K562 (cell line): Measurements from ENCODE around the gene SPATS2L. TPM values are rescaled to one million over a fixed set of nuclear protein-coding genes. Genes with fewer than 3 reads are reported as not detected.

ENCODE experiments used
- ATAC-seq: fragments of 200-7000 bp; cut with Tn5 transposase; 3 replicates; pipeline ENCODE4 v1.9.1; 2020; ENCODE audit warnings: moderate library complexity
- BruUV-seq: library from RNA; stranded (reverse); fragments of 400-500 nt; replicated peaks from 2 replicates; lab custom pipeline; 2021; lab: Mats Ljungman, UMichigan
- CTCF ChIA-PET: fragments of 300-600 bp; formaldehyde crosslinking; extraction: SDS; loops from one replicate; lab custom pipeline; 2021; ENCODE audit warnings: low intra/inter-chr PET ratio; lab: Yijun Ruan, JAX
- POLR2A ChIA-PET: fragments of 300-600, 350-650 bp; sonication (Branson Sonifier 250); formaldehyde crosslinking; extraction: SDS; loops from one replicate; lab custom pipeline; 2021; ENCODE audit warnings: antibody characterized with exemption, inconsistent platforms; lab: Yijun Ruan, JAX
- DNase-seq, 4 experiments: peaks; one replicate each; pipeline versions ENCODE4 v3.0.0 to v3.0.0-alpha.2; 2011 to 2018; ENCODE audit warnings: low spot score in 3 of 4, mixed read lengths in 3 of 4; ENCODE audit errors: extremely low read depth in 1 of 4
- FAIRE-seq: peaks from 2 replicates; lab custom pipeline; 2011; peaks lifted over from hg19 to GRCh38; lab: Jason Lieb, UNC
- H2AFZ ChIP-seq: 2 replicates; pipeline ENCODE4 v1.6.0; 2011; ENCODE audit warnings: low read depth, low read length, control low read depth, inconsistent platforms
- H3K27ac ChIP-seq: fragments of 200-600 bp; 3 replicates; pipeline ENCODE4 v1.8.0; 2011; ENCODE audit warnings: low read depth, mild to moderate bottlenecking, control low read depth, inconsistent platforms, low read length, moderate library complexity, mixed read lengths; ENCODE audit errors: extremely low read depth
- H3K27me3 ChIP-seq, 2 experiments: fragments of 300-600 bp in 1 of 2; 2 replicates in 1 of 2; 3 replicates in 1 of 2; pipeline versions ENCODE4 v1.6.0 to v1.8.0; 2011; ENCODE audit warnings: inconsistent platforms in 2 of 2, low read length in 2 of 2, mild to moderate bottlenecking in 1 of 2, mixed read lengths in 1 of 2, moderate library complexity in 1 of 2; ENCODE audit not compliant: control insufficient read depth in 2 of 2, insufficient read depth in 2 of 2
- H3K36me3 ChIP-seq: fragments of 300-600 bp; 3 replicates; pipeline ENCODE4 v1.8.0; 2011; ENCODE audit warnings: mild to moderate bottlenecking, low read length, inconsistent platforms; ENCODE audit not compliant: control insufficient read depth, insufficient read depth
- H3K4me1 ChIP-seq, 2 experiments: fragments of 200-600 bp in 1 of 2; replicated peaks in 1 of 2; 2 replicates in 1 of 2; 3 replicates in 1 of 2; pipeline versions ENCODE4 v1.5.1 to v1.8.0; 2011; ENCODE audit warnings: inconsistent platforms in 2 of 2, low read length in 2 of 2, mild to moderate bottlenecking in 1 of 2, mixed read lengths in 1 of 2, moderate library complexity in 1 of 2; ENCODE audit not compliant: control insufficient read depth in 2 of 2, insufficient read depth in 2 of 2
- H3K4me2 ChIP-seq: 2 replicates; pipeline ENCODE4 v1.6.1; 2011; ENCODE audit warnings: low read length, control low read depth, inconsistent platforms, mixed read lengths; ENCODE audit not compliant: insufficient read depth
- H3K4me3 ChIP-seq: fragments of 200-600 bp; sonication (generic), shearing (Covaris generic); 2 replicates; pipeline ENCODE4 v1.5.1; 2016; ENCODE audit warnings: control low read depth, inconsistent platforms
- H3K79me2 ChIP-seq: fragments of 200-600 bp; 3 replicates; pipeline ENCODE4 v1.8.0; 2011; ENCODE audit warnings: low read length, inconsistent platforms; ENCODE audit not compliant: control insufficient read depth, insufficient read depth
- H3K9ac ChIP-seq, 2 experiments: 2 replicates each; pipeline versions ENCODE4 v1.6.0 to v1.6.1; 2011; ENCODE audit warnings: low read depth in 2 of 2, low read length in 2 of 2, control low read depth in 1 of 2, inconsistent platforms in 1 of 2, mild to moderate bottlenecking in 1 of 2, mixed read lengths in 1 of 2; ENCODE audit not compliant: insufficient read depth in 1 of 2
- H3K9me1 ChIP-seq: one replicate; pipeline ENCODE4 v1.6.0; 2011; ENCODE audit warnings: inconsistent platforms, mild to moderate bottlenecking, low read length, moderate library complexity; ENCODE audit not compliant: control insufficient read depth, insufficient read depth
- H3K9me3 ChIP-seq: replicated peaks from 2 replicates; pipeline ENCODE4 v1.5.1; 2011; ENCODE audit warnings: low read depth, low read length, inconsistent platforms; ENCODE audit not compliant: control insufficient read depth, insufficient read depth
- H4K20me1 ChIP-seq: replicated peaks from 2 replicates; pipeline ENCODE4 v1.6.1; 2011; ENCODE audit warnings: low read length, inconsistent platforms, mixed read lengths; ENCODE audit not compliant: control insufficient read depth, insufficient read depth
- ARID2 ChIP-seq: fragments of 450-650 bp; IDR thresholded peaks from 2 replicates; pipeline ENCODE4 v1.6.1; 2017; ENCODE audit warnings: antibody characterized with exemption, mild to moderate bottlenecking
- ATF1 ChIP-seq, 2 experiments: fragments of 450-650 bp in 1 of 2; IDR thresholded peaks; 2 replicates each; pipeline ENCODE4 v1.6.1; 2016; ENCODE audit warnings: missing compliant biosample characterization in 1 of 2, missing genetic modification characterization in 1 of 2
- CREBBP ChIP-seq: IDR thresholded peaks from one replicate; pipeline ENCODE4 v1.6.1; 2012; ENCODE audit warnings: low read depth, mild to moderate bottlenecking, control low read depth, inconsistent platforms, low read length
- ELF4 ChIP-seq: fragments of 450-650 bp; formaldehyde crosslinking; IDR thresholded peaks from 2 replicates; pipeline ENCODE4 v1.4.0; 2022; ENCODE audit warnings: missing genetic modification characterization
- MXI1 ChIP-seq: IDR thresholded peaks from 2 replicates; pipeline ENCODE4 v1.6.1; 2011; ENCODE audit warnings: low read depth, mild to moderate bottlenecking, improper control_type of control experiment, low read length
- SAP30 ChIP-seq: fragments of 200-600 bp; sonication (generic); IDR thresholded peaks from 2 replicates; pipeline ENCODE4 v1.6.1; 2012; ENCODE audit warnings: borderline replicate concordance, low read depth, mild to moderate bottlenecking, moderate library complexity, low read length, control low read depth, inconsistent platforms; ENCODE audit not compliant: insufficient read depth, poor library complexity, severe bottlenecking
- SMARCA5 ChIP-seq: fragments of 450-650 bp; IDR thresholded peaks from 2 replicates; pipeline ENCODE4 v1.6.1; 2016
- TFAM ChIP-seq: fragments of 250-450 bp; sonication (Bioruptor Pico); conservative IDR thresholded peaks from 2 replicates; pipeline ENCODE4 v1.5.0; 2021; ENCODE audit warnings: mild to moderate bottlenecking, moderate library complexity
- ZNF143 ChIP-seq: sonication (generic); formaldehyde crosslinking; IDR thresholded peaks from 2 replicates; pipeline ENCODE4 v1.9.0; 2022; ENCODE audit warnings: mild to moderate bottlenecking, missing genetic modification reagents
- ZNF311 ChIP-seq: fragments of 250-450 bp; sonication (Bioruptor Pico); IDR thresholded peaks from 2 replicates; pipeline ENCODE4 v1.4.0; 2020; ENCODE audit warnings: mild to moderate bottlenecking, moderate library complexity
- WGBS: fragments of 100-300 bp; shearing (Covaris generic); methylation state at CpG from one replicate; pipeline ENCODE4 v1.1.6; 2016; ENCODE audit warnings: low coverage, mixed read lengths; ENCODE audit not compliant: insufficient coverage; ENCODE audit errors: missing lambda C conversion rate; 5-methylcytosine and 5-hydroxymethylcytosine counted together
- in situ Hi-C: fragments of 300-500 bp; cut with MboI; formaldehyde crosslinking; loops from 4 replicates; pipeline ENCODE4 v1.15.0; 2018; ENCODE audit warnings: inconsistent platforms, mixed read lengths
- intact Hi-C: fragments of 100-400 bp; cut with micrococcal nuclease; formaldehyde crosslinking; loops from 2 replicates; pipeline ENCODE4 v1.14.2; 2022
- polyA plus RNA-seq, 8 experiments: library from polyadenylated mRNA; depleted of rRNA in 4 of 8; stranded (reverse) in 5 of 8; unstranded in 3 of 8; fragments of >200 nt; fragmentation: Nextera tagmentation in 2 of 8; fragmentation: Illumina TruSeq in 1 of 8; extraction: Ambion mirVana in 2 of 8; extraction: Trizol in 1 of 8; gene quantifications; 2 replicates each; pipeline versions ENCODE4 v1.2.1 to v1.2.3, GENCODE V29; 2011 to 2014; ENCODE audit warnings: inconsistent platforms in 1 of 8, missing spikeins in 1 of 8
- total RNA-seq, 7 experiments: library from RNA; depleted of rRNA in 6 of 7; stranded (reverse); fragments of >200 nt in 6 of 7; fragmentation: Illumina TruSeq in 2 of 7; extraction: Trizol in 2 of 7; gene quantifications; 2 replicates each; pipeline versions ENCODE4 v1.2.1 to v1.2.3, GENCODE V29; 2011 to 2021; ENCODE audit warnings: low replicate concordance in 1 of 7
- TF ChIP-seq, protein P1 (sequence below): fragments of 450-650 bp; IDR thresholded peaks from 2 replicates; pipeline ENCODE4 v1.6.1; 2016
- TF ChIP-seq, protein P2 (sequence below), 3 experiments: IDR thresholded peaks in 2 of 3; conservative IDR thresholded peaks in 1 of 3; 2 replicates each; pipeline ENCODE4 v1.5.1; 2011 to 2012; ENCODE audit warnings: low read length in 3 of 3, mild to moderate bottlenecking in 3 of 3, control low read depth in 2 of 3, improper control_type of control experiment in 1 of 3, inconsistent platforms in 1 of 3, low read depth in 1 of 3, mixed read lengths in 1 of 3, moderate library complexity in 1 of 3; ENCODE audit not compliant: insufficient read depth in 2 of 3
- TF ChIP-seq, protein P3 (sequence below): fragments of 250-450 bp; sonication (Bioruptor Pico); IDR thresholded peaks from 2 replicates; pipeline ENCODE4 v1.8.0; 2022; ENCODE audit warnings: inconsistent platforms, mild to moderate bottlenecking, moderate library complexity, borderline replicate concordance
- TF ChIP-seq, protein P4 (sequence below): fragments of 450-650 bp; IDR thresholded peaks from 2 replicates; pipeline ENCODE4 v1.6.1; 2016; ENCODE audit warnings: mild to moderate bottlenecking

The SPATS2L gene
- total and polyA plus RNA-seq, 9 of the 15 experiments (the other 6 are each of a cell fraction or from before 2014, with no cell fraction given): 11.3 to 41.5 (median 24.9) TPM

DNA sequence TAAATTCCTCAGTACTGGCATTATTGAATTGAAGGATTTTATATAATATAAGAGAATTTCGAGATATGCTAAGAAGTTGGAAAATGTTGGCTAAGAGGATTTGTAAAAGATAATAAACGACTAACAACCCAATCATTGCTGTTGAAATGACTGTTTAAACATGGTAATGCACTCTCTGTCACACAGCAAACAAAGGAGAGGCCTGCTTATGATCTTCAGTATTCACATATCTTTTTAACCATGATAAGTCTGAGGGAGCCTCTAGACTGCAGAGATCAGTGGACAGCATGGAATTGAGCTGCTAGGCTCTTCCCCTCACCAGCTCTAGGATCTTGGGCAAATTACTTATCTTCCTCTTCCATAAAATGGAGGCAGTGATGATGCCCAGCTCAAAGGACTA is 200.7 kb downstream of the SPATS2L start (continued):
- TF ChIP-seq, protein P1, sequence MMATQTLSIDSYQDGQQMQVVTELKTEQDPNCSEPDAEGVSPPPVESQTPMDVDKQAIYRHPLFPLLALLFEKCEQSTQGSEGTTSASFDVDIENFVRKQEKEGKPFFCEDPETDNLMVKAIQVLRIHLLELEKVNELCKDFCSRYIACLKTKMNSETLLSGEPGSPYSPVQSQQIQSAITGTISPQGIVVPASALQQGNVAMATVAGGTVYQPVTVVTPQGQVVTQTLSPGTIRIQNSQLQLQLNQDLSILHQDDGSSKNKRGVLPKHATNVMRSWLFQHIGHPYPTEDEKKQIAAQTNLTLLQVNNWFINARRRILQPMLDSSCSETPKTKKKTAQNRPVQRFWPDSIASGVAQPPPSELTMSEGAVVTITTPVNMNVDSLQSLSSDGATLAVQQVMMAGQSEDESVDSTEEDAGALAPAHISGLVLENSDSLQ: no peak
- TF ChIP-seq, protein P2, sequence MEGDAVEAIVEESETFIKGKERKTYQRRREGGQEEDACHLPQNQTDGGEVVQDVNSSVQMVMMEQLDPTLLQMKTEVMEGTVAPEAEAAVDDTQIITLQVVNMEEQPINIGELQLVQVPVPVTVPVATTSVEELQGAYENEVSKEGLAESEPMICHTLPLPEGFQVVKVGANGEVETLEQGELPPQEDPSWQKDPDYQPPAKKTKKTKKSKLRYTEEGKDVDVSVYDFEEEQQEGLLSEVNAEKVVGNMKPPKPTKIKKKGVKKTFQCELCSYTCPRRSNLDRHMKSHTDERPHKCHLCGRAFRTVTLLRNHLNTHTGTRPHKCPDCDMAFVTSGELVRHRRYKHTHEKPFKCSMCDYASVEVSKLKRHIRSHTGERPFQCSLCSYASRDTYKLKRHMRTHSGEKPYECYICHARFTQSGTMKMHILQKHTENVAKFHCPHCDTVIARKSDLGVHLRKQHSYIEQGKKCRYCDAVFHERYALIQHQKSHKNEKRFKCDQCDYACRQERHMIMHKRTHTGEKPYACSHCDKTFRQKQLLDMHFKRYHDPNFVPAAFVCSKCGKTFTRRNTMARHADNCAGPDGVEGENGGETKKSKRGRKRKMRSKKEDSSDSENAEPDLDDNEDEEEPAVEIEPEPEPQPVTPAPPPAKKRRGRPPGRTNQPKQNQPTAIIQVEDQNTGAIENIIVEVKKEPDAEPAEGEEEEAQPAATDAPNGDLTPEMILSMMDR (IDR thresholded peaks at IDR 0.05 in 2 of 3, conservative IDR thresholded peaks at IDR 0.05 in 1 of 3; ENCODE audit: insufficient read depth in 2 of 3, low read depth in 1 of 3, low read length in 3 of 3): no peak
- TF ChIP-seq SMARCA5: no peak
- no peak for TF ChIP-seq ARID2

DNA sequence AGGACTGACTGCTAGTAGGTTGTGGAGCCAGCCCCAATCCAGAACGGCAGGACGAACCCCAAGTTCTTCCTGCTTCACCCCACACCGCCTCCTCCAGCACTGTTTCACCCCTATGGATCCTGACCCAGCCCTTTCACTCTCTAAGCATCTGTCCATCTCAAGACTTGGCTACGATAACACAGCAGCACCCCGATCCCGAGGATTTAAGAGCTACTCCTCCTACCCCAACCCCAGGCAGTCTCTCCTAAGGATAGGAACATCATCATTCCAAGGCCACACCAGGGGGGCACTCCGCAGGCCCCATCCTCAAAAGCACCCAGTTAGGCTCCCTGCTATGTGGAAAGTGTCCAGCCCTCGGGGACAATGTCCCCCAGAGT is 202.7 kb downstream of the SPATS2L start:
- 2% methylated on average over 5 of the region's 8 CpGs for WGBS
- intact Hi-C loops: no loop called here
- peak overlapping the region; percentile 90 to 91 for H3K9ac ChIP-seq
- FAIRE-seq (no peak), DNase-seq (peak; percentile 21 to 27 (median 25)), ATAC-seq (peak; percentile 46)
- TSS peak; percentile 71 for BruUV-seq
- H4K20me1 ChIP-seq: no peaks in the 10 kb centered on the region
- peak overlapping the region; percentile 56 for H3K4me3 ChIP-seq
- peak overlapping the region; percentile 85 for H3K4me2 ChIP-seq
- H3K27ac ChIP-seq: peak overlapping the region; percentile 80
- H3K9me1 ChIP-seq: no peaks in the 10 kb centered on the region
- peaks cover 0 to 4% of the 10 kb centered on the region in 2 experiments; a peak in 1 of 5 replicates for H3K4me1 ChIP-seq
- H3K79me2 ChIP-seq: peaks cover 7% of the 10 kb centered on the region; the same call in 2 of the 3 replicates
- H2AFZ ChIP-seq: peak overlapping the region; percentile 88
- in situ Hi-C loops: no loop called here
- ChIA-PET CTCF (no interaction called here), POLR2A (interaction anchor here (0.8 to 1.0 kb wide), 2 partner anchors 17 to 340 kb away, joined by 3 to 4 read pairs; partner anchors contain the start of gene SGO2)
- H3K36me3 ChIP-seq: no peaks in the 10 kb centered on the region
- H3K9me3 ChIP-seq: no peaks in the 10 kb centered on the region
- H3K27me3 ChIP-seq: no peaks in the 10 kb centered on the region
- TF ChIP-seq TFAM (CRISPR knock-in tag): no peak
- TF ChIP-seq, protein P3, sequence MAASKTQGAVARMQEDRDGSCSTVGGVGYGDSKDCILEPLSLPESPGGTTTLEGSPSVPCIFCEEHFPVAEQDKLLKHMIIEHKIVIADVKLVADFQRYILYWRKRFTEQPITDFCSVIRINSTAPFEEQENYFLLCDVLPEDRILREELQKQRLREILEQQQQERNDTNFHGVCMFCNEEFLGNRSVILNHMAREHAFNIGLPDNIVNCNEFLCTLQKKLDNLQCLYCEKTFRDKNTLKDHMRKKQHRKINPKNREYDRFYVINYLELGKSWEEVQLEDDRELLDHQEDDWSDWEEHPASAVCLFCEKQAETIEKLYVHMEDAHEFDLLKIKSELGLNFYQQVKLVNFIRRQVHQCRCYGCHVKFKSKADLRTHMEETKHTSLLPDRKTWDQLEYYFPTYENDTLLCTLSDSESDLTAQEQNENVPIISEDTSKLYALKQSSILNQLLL (CRISPR knock-in tag): no peak
- no peak for TF ChIP-seq CREBBP
- TF ChIP-seq, protein P4, sequence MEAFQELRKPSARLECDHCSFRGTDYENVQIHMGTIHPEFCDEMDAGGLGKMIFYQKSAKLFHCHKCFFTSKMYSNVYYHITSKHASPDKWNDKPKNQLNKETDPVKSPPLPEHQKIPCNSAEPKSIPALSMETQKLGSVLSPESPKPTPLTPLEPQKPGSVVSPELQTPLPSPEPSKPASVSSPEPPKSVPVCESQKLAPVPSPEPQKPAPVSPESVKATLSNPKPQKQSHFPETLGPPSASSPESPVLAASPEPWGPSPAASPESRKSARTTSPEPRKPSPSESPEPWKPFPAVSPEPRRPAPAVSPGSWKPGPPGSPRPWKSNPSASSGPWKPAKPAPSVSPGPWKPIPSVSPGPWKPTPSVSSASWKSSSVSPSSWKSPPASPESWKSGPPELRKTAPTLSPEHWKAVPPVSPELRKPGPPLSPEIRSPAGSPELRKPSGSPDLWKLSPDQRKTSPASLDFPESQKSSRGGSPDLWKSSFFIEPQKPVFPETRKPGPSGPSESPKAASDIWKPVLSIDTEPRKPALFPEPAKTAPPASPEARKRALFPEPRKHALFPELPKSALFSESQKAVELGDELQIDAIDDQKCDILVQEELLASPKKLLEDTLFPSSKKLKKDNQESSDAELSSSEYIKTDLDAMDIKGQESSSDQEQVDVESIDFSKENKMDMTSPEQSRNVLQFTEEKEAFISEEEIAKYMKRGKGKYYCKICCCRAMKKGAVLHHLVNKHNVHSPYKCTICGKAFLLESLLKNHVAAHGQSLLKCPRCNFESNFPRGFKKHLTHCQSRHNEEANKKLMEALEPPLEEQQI: no peak
- no peak for TF ChIP-seq MXI1
- TF ChIP-seq ZNF311: no peak
- TF ChIP-seq ATF1 (CRISPR knock-in tag; IDR thresholded peaks at IDR 0.05): no peak
- TF ChIP-seq ATF1 (tag; IDR thresholded peaks at IDR 0.05): no peak
- TF ChIP-seq ZNF143 (CRISPR knock-in tag): no peak
- TF ChIP-seq SAP30: no peak
- no peak for TF ChIP-seq ELF4 (CRISPR knock-in tag)
